GM12878 (cell line): ENCODE measurements around the gene HIVEP2. TPM values are rescaled to one million over a fixed set of nuclear protein-coding genes. Genes with fewer than 3 reads are reported as not detected.

Source experiments
- ATAC-seq: fragments of 200-7000 bp; cut with Tn5 transposase; 3 replicates; pipeline ENCODE4 v1.9.1; 2020; ENCODE audit warnings: mild to moderate bottlenecking, moderate library complexity
- BruUV-seq: library from RNA; stranded (reverse); fragments of 400-500 nt; replicated peaks from 2 replicates; lab custom pipeline; 2021; lab: Mats Ljungman, UMichigan
- CTCF ChIA-PET: fragments of 300-600 bp; sonication (Branson Sonifier 250); formaldehyde crosslinking; extraction: SDS; loops from one replicate; lab custom pipeline; 2021; ENCODE audit warnings: inconsistent platforms; lab: Yijun Ruan, JAX
- POLR2A ChIA-PET: fragments of 350-600 bp; formaldehyde crosslinking; extraction: SDS; loops from one replicate; lab custom pipeline; 2021; ENCODE audit warnings: inconsistent platforms; lab: Charles Lee
- RAD21 ChIA-PET: fragments of 300-600 bp; sonication (Branson Sonifier 250); formaldehyde crosslinking; loops from one replicate; lab custom pipeline; 2023; ENCODE audit warnings: antibody characterized with exemption; ENCODE audit not compliant: unreplicated experiment; lab: Charles Lee
- SMC1A ChIA-PET: fragments of 300-600 bp; sonication (Branson Sonifier 250); formaldehyde crosslinking; loops from one replicate; lab custom pipeline; 2023; ENCODE audit not compliant: unreplicated experiment, uncharacterized antibody; lab: Charles Lee
- DNase-seq: peaks from one replicate; pipeline ENCODE4 v3.0.0-alpha.2; 2011; ENCODE audit warnings: low read depth, low spot score
- FAIRE-seq: peaks from 3 replicates; lab custom pipeline; 2011; peaks lifted over from hg19 to GRCh38; lab: Jason Lieb, UNC
- H2AFZ ChIP-seq: 2 replicates; pipeline ENCODE4 v1.6.0; 2011; ENCODE audit warnings: low read depth, low read length, control low read depth; ENCODE audit not compliant: control insufficient read depth
- H3K27ac ChIP-seq: 2 replicates; pipeline ENCODE4 v1.5.1; 2011; ENCODE audit warnings: control low read depth; ENCODE audit not compliant: control insufficient read depth, insufficient read depth
- H3K27me3 ChIP-seq, 2 experiments: replicated peaks in 1 of 2; 2 replicates each; pipeline versions ENCODE4 v1.6.0 to v1.6.1; 2011; ENCODE audit warnings: low read length in 1 of 2; ENCODE audit not compliant: control insufficient read depth in 2 of 2, insufficient read depth in 2 of 2
- H3K36me3 ChIP-seq, 2 experiments: 2 replicates each; pipeline ENCODE4 v1.5.1; 2011; ENCODE audit warnings: low read length in 1 of 2; ENCODE audit not compliant: control insufficient read depth in 2 of 2, insufficient read depth in 2 of 2
- H3K4me1 ChIP-seq: 2 replicates; pipeline ENCODE4 v1.6.1; 2011; ENCODE audit warnings: mild to moderate bottlenecking, low read length, moderate library complexity, mixed read lengths; ENCODE audit not compliant: control insufficient read depth, insufficient read depth
- H3K4me2 ChIP-seq: 2 replicates; pipeline ENCODE4 v1.6.0; 2011; ENCODE audit warnings: control low read depth; ENCODE audit not compliant: control insufficient read depth, insufficient read depth
- H3K4me3 ChIP-seq: fragments of 200-600 bp; sonication (generic); 2 replicates; pipeline ENCODE4 v1.5.1; 2016
- H3K79me2 ChIP-seq: 2 replicates; pipeline ENCODE4 v1.6.0; 2011; ENCODE audit warnings: low read length; ENCODE audit not compliant: control insufficient read depth, insufficient read depth
- H3K9ac ChIP-seq: 2 replicates; pipeline ENCODE4 v1.8.0; 2011; ENCODE audit warnings: low read length, control low read depth, mixed read lengths; ENCODE audit not compliant: control insufficient read depth, insufficient read depth
- H3K9me3 ChIP-seq: replicated peaks from 3 replicates; pipeline ENCODE4 v1.5.1; 2011; ENCODE audit warnings: mild to moderate bottlenecking, low read length; ENCODE audit not compliant: control insufficient read depth, insufficient read depth
- H4K20me1 ChIP-seq: 2 replicates; pipeline ENCODE4 v1.6.0; 2011; ENCODE audit not compliant: control insufficient read depth, insufficient read depth
- CBFB ChIP-seq: IDR thresholded peaks from 2 replicates; pipeline ENCODE4 v1.6.1; 2016; ENCODE audit warnings: antibody characterized with exemption, low read depth
- CREM ChIP-seq: IDR thresholded peaks from 2 replicates; pipeline ENCODE4 v1.6.1; 2014; ENCODE audit warnings: antibody characterized with exemption, low read depth
- IKZF2 ChIP-seq, 2 experiments: fragments of 450-650 bp; IDR thresholded peaks; 2 replicates each; pipeline ENCODE4 v1.6.1; 2017; ENCODE audit warnings: mild to moderate bottlenecking in 2 of 2, moderate library complexity in 2 of 2
- MEF2B ChIP-seq: fragments of 450-650 bp; IDR thresholded peaks from 2 replicates; pipeline ENCODE4 v1.6.1; 2018; ENCODE audit warnings: mild to moderate bottlenecking, moderate library complexity; ENCODE audit not compliant: partially characterized antibody, poor library complexity, severe bottlenecking
- PAX5 ChIP-seq: IDR thresholded peaks from 2 replicates; pipeline ENCODE4 v1.6.1; 2011; ENCODE audit warnings: low read depth, low read length, borderline replicate concordance
- PAX8 ChIP-seq: fragments of 450-650 bp; IDR thresholded peaks from 2 replicates; pipeline ENCODE4 v1.6.1; 2017; ENCODE audit warnings: mild to moderate bottlenecking, moderate library complexity
- SIX5 ChIP-seq: IDR thresholded peaks from 2 replicates; pipeline ENCODE4 v1.6.1; 2011; ENCODE audit warnings: mild to moderate bottlenecking, low read depth, low read length, moderate library complexity; ENCODE audit not compliant: severe bottlenecking
- SUPT20H ChIP-seq: IDR thresholded peaks from 2 replicates; pipeline ENCODE4 v1.6.1; 2011; ENCODE audit warnings: low read depth, mild to moderate bottlenecking, low read length, moderate library complexity, borderline replicate concordance; ENCODE audit not compliant: control insufficient read depth
- ZNF687 ChIP-seq: fragments of 450-650 bp; IDR thresholded peaks from 2 replicates; pipeline ENCODE4 v1.6.1; 2017; ENCODE audit warnings: mild to moderate bottlenecking, moderate library complexity
- ZZZ3 ChIP-seq: IDR thresholded peaks from 2 replicates; pipeline ENCODE4 v1.6.1; 2011; ENCODE audit warnings: low read depth; ENCODE audit not compliant: control insufficient read depth, insufficient read length
- WGBS: methylation state at CpG from one replicate; pipeline ENCODE4 v1.1.6; 2016; ENCODE audit warnings: low lambda C conversion rate; ENCODE audit not compliant: insufficient replicate concordance, insufficient coverage; ENCODE audit errors: missing lambda C conversion rate; 5-methylcytosine and 5-hydroxymethylcytosine counted together
- in situ Hi-C: fragments of 300-500 bp; cut with MboI; formaldehyde crosslinking; loops from 9 replicates; pipeline ENCODE4 v1.14.3; 2018; ENCODE audit warnings: mixed read lengths
- intact Hi-C: fragments of 100-400 bp; cut with micrococcal nuclease; formaldehyde crosslinking; loops from one replicate; pipeline ENCODE4 v1.14.2; 2022; ENCODE audit not compliant: unreplicated experiment
- polyA plus RNA-seq, 11 experiments: library from polyadenylated mRNA; depleted of rRNA in 4 of 11; unstranded in 6 of 11; stranded (reverse) in 5 of 11; fragments of >200 nt; fragmentation: Nextera tagmentation in 4 of 11; fragmentation: Illumina TruSeq in 1 of 11; extraction: Ambion mirVana in 4 of 11; extraction: Trizol in 1 of 11; gene quantifications; 1 replicate in 1 of 11; 2 replicates in 10 of 11; pipeline versions ENCODE4 v1.2.1 to v1.2.3, GENCODE V29; 2011 to 2016; ENCODE audit warnings: inconsistent platforms in 2 of 11, missing spikeins in 2 of 11, low read depth in 1 of 11
- total RNA-seq, 4 experiments: library from RNA; depleted of rRNA in 3 of 4; stranded (reverse); fragments of >200 nt in 3 of 4; fragmentation: Illumina TruSeq in 1 of 4; extraction: Trizol in 1 of 4; gene quantifications; 2 replicates each; pipeline versions ENCODE4 v1.2.1 to v1.2.3, GENCODE V29; 2013 to 2021
- TF ChIP-seq, protein P1 (sequence below): fragments of 450-650 bp; IDR thresholded peaks from 2 replicates; pipeline ENCODE4 v1.6.1; 2014; ENCODE audit warnings: mild to moderate bottlenecking
- TF ChIP-seq, protein P2 (sequence below): IDR thresholded peaks from 2 replicates; pipeline ENCODE4 v1.6.1; 2011; ENCODE audit warnings: borderline replicate concordance, low read depth, mild to moderate bottlenecking, moderate library complexity, mixed read lengths, low read length; ENCODE audit not compliant: insufficient read depth; ENCODE audit errors: extremely low read length

Gene HIVEP2
- total and polyA plus RNA-seq, 10 of the 15 experiments (the other 5 are each of a cell fraction or from before 2014, with no cell fraction given) = 1.2 to 15.7 (median 10.2) TPM

DNA sequence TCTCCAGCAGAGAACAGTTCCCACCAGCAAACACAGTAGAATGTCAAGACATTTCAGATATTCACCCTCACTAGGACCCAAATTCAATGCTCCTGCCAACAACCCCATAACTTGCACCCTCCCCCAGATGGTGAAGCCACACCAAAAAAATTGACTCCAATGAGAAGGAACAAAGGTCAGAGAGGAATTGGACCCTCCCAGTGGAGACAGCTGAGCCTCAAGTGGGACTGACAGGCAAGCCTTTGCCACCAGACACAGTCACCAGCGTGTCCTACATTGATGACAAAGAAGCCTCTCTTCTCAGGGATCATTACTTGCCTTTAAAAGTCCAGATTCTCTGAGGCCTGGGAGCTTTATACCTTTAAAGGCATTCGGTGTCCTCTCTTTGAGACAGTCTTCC lies 64.8 kb downstream of the HIVEP2 start:
- H3K27me3 ChIP-seq = no peaks in the 10 kb centered on the region
- H4K20me1 ChIP-seq = no peaks in the 10 kb centered on the region
- H3K27ac ChIP-seq = no peak overlapping the region
- ChIA-PET POLR2A (interaction anchor here (5.0 to 5.6 kb wide), 2 partner anchors 7 to 16 kb away, joined by 24 to 51 read pairs; no protein-coding TSS in a partner anchor), SMC1A (interaction anchor here (1.1 to 12.3 kb wide), 6 partner anchors 15 to 72 kb away, joined by 4 to 287 read pairs (median 58); no protein-coding TSS in a partner anchor), CTCF (interaction anchor here (1.0 to 1.2 kb wide), 2 partner anchors 14 to 41 kb away, joined by 3 to 4 read pairs; no protein-coding TSS in a partner anchor), RAD21 (interaction anchor here (7.6 kb wide), 1 partner anchor 24 kb away, joined by 86 read pairs; no protein-coding TSS in a partner anchor)
- FAIRE-seq (no peak), DNase-seq (no peak), ATAC-seq (no peak)
- no peak overlapping the region for H3K4me3 ChIP-seq
- H3K36me3 ChIP-seq = 0 out of 4 replicates have a peak, but pooled peaks cover 0 to 1% of the 10 kb centered on the region in 2 experiments
- WGBS = 96% methylated on average over 2 of the region's 2 CpGs
- no peaks in the 10 kb centered on the region; the same call in 1 of the 3 replicates for H3K9me3 ChIP-seq
- in situ Hi-C loops (no loop called here), intact Hi-C loops (no loop called here)
- no peak overlapping the region; the same call in 1 of the 2 replicates for H3K9ac ChIP-seq
- no peak overlapping the region for H2AFZ ChIP-seq
- peaks cover 82% of the 10 kb centered on the region for H3K79me2 ChIP-seq
- TF ChIP-seq, protein P1, sequence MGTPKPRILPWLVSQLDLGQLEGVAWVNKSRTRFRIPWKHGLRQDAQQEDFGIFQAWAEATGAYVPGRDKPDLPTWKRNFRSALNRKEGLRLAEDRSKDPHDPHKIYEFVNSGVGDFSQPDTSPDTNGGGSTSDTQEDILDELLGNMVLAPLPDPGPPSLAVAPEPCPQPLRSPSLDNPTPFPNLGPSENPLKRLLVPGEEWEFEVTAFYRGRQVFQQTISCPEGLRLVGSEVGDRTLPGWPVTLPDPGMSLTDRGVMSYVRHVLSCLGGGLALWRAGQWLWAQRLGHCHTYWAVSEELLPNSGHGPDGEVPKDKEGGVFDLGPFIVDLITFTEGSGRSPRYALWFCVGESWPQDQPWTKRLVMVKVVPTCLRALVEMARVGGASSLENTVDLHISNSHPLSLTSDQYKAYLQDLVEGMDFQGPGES = no peak
- TF ChIP-seq, protein P2, sequence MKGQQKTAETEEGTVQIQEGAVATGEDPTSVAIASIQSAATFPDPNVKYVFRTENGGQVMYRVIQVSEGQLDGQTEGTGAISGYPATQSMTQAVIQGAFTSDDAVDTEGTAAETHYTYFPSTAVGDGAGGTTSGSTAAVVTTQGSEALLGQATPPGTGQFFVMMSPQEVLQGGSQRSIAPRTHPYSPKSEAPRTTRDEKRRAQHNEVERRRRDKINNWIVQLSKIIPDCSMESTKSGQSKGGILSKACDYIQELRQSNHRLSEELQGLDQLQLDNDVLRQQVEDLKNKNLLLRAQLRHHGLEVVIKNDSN = no peak
- TF ChIP-seq PAX8 (no peak), CBFB (no peak), CREM (no peak), ZZZ3 (no peak), IKZF2 (IDR thresholded peaks at IDR 0.05) (no peak), ZNF687 (no peak), MEF2B (no peak), PAX5 (no peak), SIX5 (no peak), SUPT20H (no peak)
- BruUV-seq = no TSS peak
- peaks cover 32% of the 10 kb centered on the region for H3K4me1 ChIP-seq
- no peak overlapping the region for H3K4me2 ChIP-seq
